COLO668 (cell line): ENCODE measurements around the gene LPP.
A peak's percentile ranks its signal among the peaks of the same experiment; 100 is the strongest.

Source experiments
- DNase-seq: peaks from one replicate; lab custom pipeline; 2025; ENCODE audit not compliant: unreplicated experiment; lab: John Stamatoyannopoulos, UW

The LPP gene

GRCh38 chr3:188817103-188817934 is 663.4 kb downstream of the LPP start:
- no peak for DNase-seq

GRCh38 chr3:188817935-188818269 is 663.9 kb downstream of the LPP start:
- no peak for DNase-seq

GRCh38 chr3:188818282-188818681 is 664.3 kb downstream of the LPP start:
- no peak for DNase-seq

DNA sequence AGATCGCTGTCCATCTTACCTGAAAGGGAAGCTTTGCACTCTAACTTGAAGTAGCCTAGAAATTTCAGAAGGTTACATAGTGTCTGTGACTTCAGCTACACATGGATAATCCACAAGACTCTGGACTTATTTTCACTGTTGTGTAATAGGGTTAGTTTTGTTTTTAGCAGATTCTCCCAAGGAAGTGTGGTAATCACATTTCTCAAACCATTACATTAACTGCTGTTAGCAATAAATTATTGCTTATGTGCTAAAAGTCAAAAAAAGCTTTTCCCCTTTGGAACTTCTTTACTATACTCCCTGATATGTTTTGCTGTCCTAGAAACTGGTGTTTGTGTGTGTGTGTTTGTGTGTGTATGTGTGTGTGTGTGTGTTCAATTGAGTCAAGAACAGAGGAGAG is 666.0 kb downstream of the LPP start:
- no peak for DNase-seq

- DNase-seq, result no peak
Observed at GRCh38 chr3:188822004-188822403, 668.0 kb downstream of the LPP start.

GRCh38 chr3:188822411-188822810 is 668.5 kb downstream of the LPP start:
- no peak for DNase-seq

GRCh38 chr3:188824566-188824965 is 670.6 kb downstream of the LPP start:
- DNase-seq, result no peak

GRCh38 chr3:188825901-188826300 is 671.9 kb downstream of the LPP start:
- no peak for DNase-seq

DNA sequence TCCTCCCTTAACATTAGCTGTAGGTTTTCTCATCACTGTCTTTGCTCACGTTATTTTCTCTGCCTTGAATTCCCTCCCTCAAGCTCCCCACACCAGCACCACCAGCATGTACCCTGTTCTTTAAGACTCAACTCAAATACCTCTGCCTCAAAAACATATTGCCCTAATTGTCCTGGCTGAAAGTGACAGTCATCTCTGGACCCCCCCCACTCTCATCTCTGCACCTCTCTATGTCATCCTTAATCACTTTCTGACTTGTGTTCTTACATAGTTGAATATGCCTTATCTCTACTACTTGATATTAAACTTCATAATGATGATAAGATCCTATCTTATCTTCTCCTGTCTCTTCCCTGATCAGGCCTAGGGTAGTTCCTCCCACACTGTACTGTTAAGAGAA is 672.6 kb downstream of the LPP start:
- no peak for DNase-seq

DNA sequence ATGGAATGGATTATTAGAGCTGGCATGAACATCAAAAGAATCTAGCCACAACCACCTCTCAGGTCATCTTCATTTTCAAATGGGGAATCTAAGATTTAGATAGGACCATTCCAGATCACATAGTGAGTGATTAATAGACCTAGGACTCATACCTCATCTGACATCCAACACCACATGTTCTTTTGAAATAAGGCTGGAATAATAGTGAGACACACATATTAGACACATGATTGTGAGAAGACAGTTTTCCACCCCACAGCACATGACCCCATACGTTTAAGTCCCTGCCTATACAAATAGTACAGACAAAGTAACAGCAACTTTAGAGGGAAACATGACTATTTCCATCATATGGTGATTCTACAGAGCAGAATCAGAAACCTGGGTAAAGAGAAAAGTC is 673.1 kb downstream of the LPP start:
- no peak for DNase-seq

- DNase-seq, result no peak
Observed at GRCh38 chr3:188827576-188827975, 673.6 kb downstream of the LPP start.

- DNase-seq, result no peak
Observed at GRCh38 chr3:188829130-188829529, 675.2 kb downstream of the LPP start.

- no peak for DNase-seq
Observed at GRCh38 chr3:188829576-188829975, 675.6 kb downstream of the LPP start.

GRCh38 chr3:188830893-188831292 is 676.9 kb downstream of the LPP start:
- DNase-seq, result no peak

DNA sequence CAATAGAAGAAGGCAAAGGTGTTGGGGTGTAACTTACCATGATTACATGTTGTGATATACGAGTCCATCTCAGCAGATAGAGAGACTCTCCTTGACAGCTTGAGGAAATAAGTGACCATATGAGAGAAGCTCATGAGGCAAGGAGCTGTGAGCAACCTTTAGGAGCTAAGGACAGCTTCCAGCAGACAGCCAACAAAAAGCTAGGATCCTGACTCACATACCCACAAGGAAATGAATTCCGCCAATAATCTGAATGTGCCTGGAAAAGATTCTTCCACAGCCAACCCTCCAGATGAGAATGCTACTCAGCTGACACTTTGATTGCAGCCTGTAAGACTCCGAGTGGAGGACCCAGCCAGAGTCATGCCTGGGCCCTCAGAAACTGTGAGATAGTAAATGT is 678.2 kb downstream of the LPP start:
- no peak for DNase-seq

GRCh38 chr3:188832961-188833721 is 679.2 kb downstream of the LPP start:
- DNase-seq, result no peak

DNA sequence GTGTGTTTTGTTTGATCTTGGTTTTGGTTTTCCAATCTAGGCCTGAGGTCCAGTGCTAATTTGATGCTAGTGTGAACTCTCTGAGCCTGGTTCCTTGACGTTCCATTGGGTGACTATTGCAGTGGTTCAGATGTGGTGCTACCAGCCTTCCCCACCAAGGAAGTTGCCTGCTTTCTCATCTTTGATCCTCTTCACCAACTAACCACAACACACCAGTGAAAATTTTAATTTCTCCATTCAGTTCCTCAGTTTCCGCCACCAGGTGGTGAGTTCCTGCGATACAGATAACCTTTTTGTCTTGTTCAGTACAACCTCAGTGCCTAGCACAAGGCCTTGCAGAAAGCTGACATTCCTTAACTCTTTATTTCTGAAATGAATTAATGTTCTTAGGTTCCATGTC is 680.4 kb downstream of the LPP start:
- DNase-seq, result no peak

- peak; percentile 18 for DNase-seq
Observed at GRCh38 chr3:188839187-188839695, 685.3 kb downstream of the LPP start.

DNA sequence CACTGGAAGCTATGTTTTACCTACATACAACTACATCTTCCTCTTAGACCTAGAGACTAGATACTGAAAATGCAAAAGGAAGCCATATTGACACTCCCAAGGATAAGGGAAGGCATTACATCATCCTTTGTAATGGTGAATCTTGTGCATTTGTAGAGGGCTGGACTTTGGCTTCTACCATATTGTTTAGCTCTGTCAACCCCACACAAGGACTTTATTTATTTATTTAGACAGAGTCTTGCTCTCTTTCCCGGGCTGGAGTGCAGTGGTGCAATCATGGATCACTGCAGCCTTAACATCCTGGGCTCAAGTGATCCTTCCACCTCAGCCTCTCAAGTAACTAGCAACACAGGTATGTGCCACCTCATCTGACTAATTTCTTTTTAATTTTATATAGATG is 686.3 kb downstream of the LPP start:
- no peak for DNase-seq

- DNase-seq, result no peak
Observed at GRCh38 chr3:188841906-188842305, 687.9 kb downstream of the LPP start.

- no peak for DNase-seq
Observed at GRCh38 chr3:188842639-188843038, 688.7 kb downstream of the LPP start.

DNA sequence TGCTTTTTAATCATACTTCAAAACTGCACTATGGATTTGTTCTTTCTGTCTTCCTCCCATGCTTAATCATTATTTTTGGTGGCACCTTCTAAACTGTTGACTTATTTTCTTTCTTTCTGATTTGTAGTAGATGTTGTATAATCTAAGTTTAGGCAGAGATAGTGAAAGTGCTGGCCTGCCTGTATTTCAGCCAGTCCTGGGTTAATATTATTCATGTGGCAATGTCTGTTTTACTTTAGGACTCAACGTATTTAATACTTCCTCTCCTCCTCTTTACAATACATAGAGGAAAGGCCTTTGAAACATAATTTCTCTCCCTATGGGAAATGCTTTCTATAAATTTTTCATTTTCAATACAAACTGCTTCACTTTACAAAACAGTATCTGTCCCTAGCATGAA is 690.1 kb downstream of the LPP start:
- DNase-seq, result no peak
